Parathyroid adenoma (tissue), 2 donors: ENCODE measurements around the gene KRT72.
A peak's percentile ranks its signal among the peaks of the same experiment; 100 is the strongest.

Source experiments
- H2AFZ ChIP-seq: fragments of 300-600 bp; sonication (generic); one replicate; pipeline ENCODE4 v1.7.0; 2017; ENCODE audit warnings: antibody characterized with exemption, mild to moderate bottlenecking
- H3K27ac ChIP-seq: fragments of 300-600 bp; sonication (generic); one replicate; pipeline ENCODE4 v1.7.0; 2017
- H3K27me3 ChIP-seq: fragments of 300-600 bp; sonication (generic); one replicate; pipeline ENCODE4 v1.7.0; 2017; ENCODE audit warnings: low read length; ENCODE audit not compliant: control insufficient read depth, insufficient read depth
- H3K36me3 ChIP-seq: fragments of 300-600 bp; sonication (generic); one replicate; pipeline ENCODE4 v1.7.0; 2017; ENCODE audit warnings: low read length; ENCODE audit not compliant: control insufficient read depth, insufficient read depth
- H3K4me1 ChIP-seq: fragments of 300-600 bp; sonication (generic); one replicate; pipeline ENCODE4 v1.7.0; 2017; ENCODE audit warnings: control low read depth
- H3K4me2 ChIP-seq: fragments of 300-600 bp; sonication (generic); one replicate; pipeline ENCODE4 v1.7.0; 2017; ENCODE audit warnings: low read length
- H3K4me3 ChIP-seq: fragments of 300-600 bp; sonication (generic); one replicate; pipeline ENCODE4 v1.7.0; 2017; ENCODE audit warnings: low read depth, low read length
- H3K79me2 ChIP-seq: fragments of 300-600 bp; sonication (generic); one replicate; pipeline ENCODE4 v1.7.0; 2017; ENCODE audit warnings: control low read depth
- H3K9ac ChIP-seq: fragments of 300-600 bp; sonication (generic); one replicate; pipeline ENCODE4 v1.7.0; 2017; ENCODE audit warnings: mild to moderate bottlenecking
- H3K9me3 ChIP-seq: fragments of 300-600 bp; sonication (generic); one replicate; pipeline ENCODE4 v1.7.0; 2017; ENCODE audit warnings: low read length; ENCODE audit not compliant: control insufficient read depth
- TF ChIP-seq, protein P1 (sequence below): fragments of 300-600 bp; sonication (generic); IDR thresholded peaks from one replicate; pipeline ENCODE4 v1.7.0; 2017; ENCODE audit warnings: antibody characterized with exemption, mild to moderate bottlenecking
- donor health status: primary hyperparathyroidism.

Gene KRT72

GRCh38 chr12:52584156-52584682, 17.0 kb downstream of the KRT72 start:
- H3K27me3 ChIP-seq, result no peaks in the 10 kb centered on the region
- no peaks in the 10 kb centered on the region for H3K36me3 ChIP-seq
- H3K9me3 ChIP-seq, result no peaks in the 10 kb centered on the region
- TF ChIP-seq, protein P1, sequence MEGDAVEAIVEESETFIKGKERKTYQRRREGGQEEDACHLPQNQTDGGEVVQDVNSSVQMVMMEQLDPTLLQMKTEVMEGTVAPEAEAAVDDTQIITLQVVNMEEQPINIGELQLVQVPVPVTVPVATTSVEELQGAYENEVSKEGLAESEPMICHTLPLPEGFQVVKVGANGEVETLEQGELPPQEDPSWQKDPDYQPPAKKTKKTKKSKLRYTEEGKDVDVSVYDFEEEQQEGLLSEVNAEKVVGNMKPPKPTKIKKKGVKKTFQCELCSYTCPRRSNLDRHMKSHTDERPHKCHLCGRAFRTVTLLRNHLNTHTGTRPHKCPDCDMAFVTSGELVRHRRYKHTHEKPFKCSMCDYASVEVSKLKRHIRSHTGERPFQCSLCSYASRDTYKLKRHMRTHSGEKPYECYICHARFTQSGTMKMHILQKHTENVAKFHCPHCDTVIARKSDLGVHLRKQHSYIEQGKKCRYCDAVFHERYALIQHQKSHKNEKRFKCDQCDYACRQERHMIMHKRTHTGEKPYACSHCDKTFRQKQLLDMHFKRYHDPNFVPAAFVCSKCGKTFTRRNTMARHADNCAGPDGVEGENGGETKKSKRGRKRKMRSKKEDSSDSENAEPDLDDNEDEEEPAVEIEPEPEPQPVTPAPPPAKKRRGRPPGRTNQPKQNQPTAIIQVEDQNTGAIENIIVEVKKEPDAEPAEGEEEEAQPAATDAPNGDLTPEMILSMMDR, result no peak
- no peaks in the 10 kb centered on the region for H3K79me2 ChIP-seq
- H3K4me1 ChIP-seq, result no peaks in the 10 kb centered on the region
- no peak overlapping the region for H3K9ac ChIP-seq
- no peak overlapping the region for H2AFZ ChIP-seq
- no peak overlapping the region for H3K4me3 ChIP-seq
- H3K27ac ChIP-seq, result no peak overlapping the region
- no peak overlapping the region for H3K4me2 ChIP-seq

GRCh38 chr12:52582971-52583456, 18.2 kb downstream of the KRT72 start:
- Histone ChIP-seq H3K36me3 (no peaks in the 10 kb centered on the region), H3K27ac (no peak overlapping the region)
- TF ChIP-seq, protein P1, result peak; percentile 70

DNA sequence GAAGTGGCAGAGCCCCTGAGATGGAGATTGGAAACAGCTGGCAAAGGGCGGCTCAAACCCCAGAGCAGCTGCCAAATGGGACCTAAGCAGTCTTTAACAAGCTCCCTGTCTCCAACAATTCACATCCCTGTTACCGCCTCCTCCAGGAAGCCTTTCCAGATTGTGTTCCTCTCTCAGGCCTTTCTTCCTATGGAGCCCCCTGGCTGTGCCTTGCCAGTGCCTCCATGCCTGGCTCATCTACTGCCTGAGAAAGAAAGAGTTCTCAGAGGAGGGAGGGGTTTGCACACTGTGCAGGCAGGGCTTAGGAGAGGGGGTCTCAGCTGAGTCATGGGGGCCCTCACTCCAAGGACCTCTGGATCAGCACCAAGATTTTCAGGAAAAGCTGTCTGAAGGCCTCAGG, 18.8 kb downstream of the KRT72 start:
- no peak overlapping the region for H3K9ac ChIP-seq
- H3K79me2 ChIP-seq, result no peaks in the 10 kb centered on the region
- no peaks in the 10 kb centered on the region for H3K9me3 ChIP-seq
- H3K4me1 ChIP-seq, result no peaks in the 10 kb centered on the region
- H3K36me3 ChIP-seq, result no peaks in the 10 kb centered on the region
- no peak overlapping the region for H3K4me2 ChIP-seq
- no peaks in the 10 kb centered on the region for H3K27me3 ChIP-seq
- TF ChIP-seq, protein P1, result no peak
- H3K4me3 ChIP-seq, result no peak overlapping the region
- no peak overlapping the region for H3K27ac ChIP-seq
- no peak overlapping the region for H2AFZ ChIP-seq

More at GRCh38 chr12:52582971-52583456, 18.2 kb downstream of the KRT72 start:
- H3K4me2 ChIP-seq, result no peak overlapping the region
- H3K27me3 ChIP-seq, result no peaks in the 10 kb centered on the region
- no peaks in the 10 kb centered on the region for H3K4me1 ChIP-seq
- no peak overlapping the region for H3K9ac ChIP-seq
- H3K9me3 ChIP-seq, result no peaks in the 10 kb centered on the region
- H3K4me3 ChIP-seq, result no peak overlapping the region
- H3K79me2 ChIP-seq, result no peaks in the 10 kb centered on the region
- no peak overlapping the region for H2AFZ ChIP-seq

GRCh38 chr12:52581481-52581880, 19.8 kb downstream of the KRT72 start:
- Histone ChIP-seq H3K79me2 (no peaks in the 10 kb centered on the region), H3K27ac (no peak overlapping the region), H3K4me3 (no peak overlapping the region), H3K9ac (no peak overlapping the region), H3K4me2 (no peak overlapping the region), H3K4me1 (no peaks in the 10 kb centered on the region), H3K9me3 (no peaks in the 10 kb centered on the region), H2AFZ (no peak overlapping the region), H3K27me3 (no peaks in the 10 kb centered on the region), H3K36me3 (no peaks in the 10 kb centered on the region)
- TF ChIP-seq, protein P1, result no peak

- Histone ChIP-seq H3K9me3 (no peaks in the 10 kb centered on the region), H3K36me3 (no peaks in the 10 kb centered on the region), H3K27ac (no peak overlapping the region), H3K27me3 (no peaks in the 10 kb centered on the region), H3K4me3 (no peak overlapping the region), H3K4me2 (no peak overlapping the region), H3K79me2 (no peaks in the 10 kb centered on the region), H3K4me1 (no peaks in the 10 kb centered on the region), H3K9ac (no peak overlapping the region), H2AFZ (no peak overlapping the region)
- TF ChIP-seq, protein P1, result no peak
Measured at GRCh38 chr12:52581066-52581465, 20.2 kb downstream of the KRT72 start.
